Smooth muscle cell (in vitro differentiated cells): ENCODE measurements around the gene DNAH10. TPM values are rescaled to one million over a fixed set of nuclear protein-coding genes. Genes with fewer than 3 reads are reported as not detected.

Experiments
- DNase-seq: peaks from one replicate; lab custom pipeline; 2025; ENCODE audit not compliant: unreplicated experiment; lab: John Stamatoyannopoulos, UW
- H2AFZ ChIP-seq: fragments of 200-600 bp; sonication (generic); 2 replicates; pipeline ENCODE4 v1.6.0; 2016; ENCODE audit warnings: antibody characterized with exemption, low read depth, mild to moderate bottlenecking
- H3F3A ChIP-seq: fragments of 200-600 bp; sonication (generic); 2 replicates; pipeline ENCODE4 v1.6.0; 2017; ENCODE audit warnings: antibody characterized with exemption, low read depth
- H3K27ac ChIP-seq: fragments of 200-600 bp; sonication (generic); 2 replicates; pipeline ENCODE4 v1.5.1; 2016; ENCODE audit warnings: low read depth, mild to moderate bottlenecking
- H3K27me3 ChIP-seq: fragments of 200-600 bp; sonication (generic); 2 replicates; pipeline ENCODE4 v1.6.1; 2016; ENCODE audit warnings: low read depth, mild to moderate bottlenecking
- H3K36me3 ChIP-seq: fragments of 200-600 bp; sonication (generic); 2 replicates; pipeline ENCODE4 v1.5.1; 2016; ENCODE audit warnings: low read depth
- H3K4me1 ChIP-seq: fragments of 200-600 bp; sonication (generic); 2 replicates; pipeline ENCODE4 v1.5.1; 2016; ENCODE audit warnings: low read depth
- H3K4me2 ChIP-seq: fragments of 200-600 bp; sonication (generic); 2 replicates; pipeline ENCODE4 v1.6.0; 2016; ENCODE audit warnings: mild to moderate bottlenecking
- H3K4me3 ChIP-seq: fragments of 200-600 bp; sonication (generic); 2 replicates; pipeline ENCODE4 v1.5.1; 2016; ENCODE audit warnings: mild to moderate bottlenecking
- H3K79me2 ChIP-seq: fragments of 200-600 bp; sonication (generic); 2 replicates; pipeline ENCODE4 v1.6.0; 2016; ENCODE audit warnings: low read depth, mild to moderate bottlenecking
- H3K9ac ChIP-seq: fragments of 200-600 bp; sonication (generic); 2 replicates; pipeline ENCODE4 v1.6.0; 2016; ENCODE audit warnings: low read depth
- H3K9me3 ChIP-seq: fragments of 200-600 bp; sonication (generic); replicated peaks from 2 replicates; pipeline ENCODE4 v1.5.1; 2016; ENCODE audit warnings: low read depth
- H4K20me1 ChIP-seq: fragments of 200-600 bp; sonication (generic); 2 replicates; pipeline ENCODE4 v1.6.0; 2016; ENCODE audit warnings: low read depth
- CTCF ChIP-seq: fragments of 200-600 bp; sonication (generic); IDR thresholded peaks from 2 replicates; pipeline ENCODE4 v1.5.1; 2017; ENCODE audit warnings: borderline replicate concordance, mild to moderate bottlenecking, antibody characterized with exemption; ENCODE audit not compliant: insufficient read depth, poor library complexity, severe bottlenecking
- WGBS: methylation state at CpG from one replicate; pipeline ENCODE4 v1.1.7; 2016; ENCODE audit warnings: low lambda C conversion rate; 5-methylcytosine and 5-hydroxymethylcytosine counted together
- polyA plus RNA-seq: library from polyadenylated mRNA; unstranded; fragments of >200 nt; fragmentation: Nextera tagmentation; extraction: Ambion mirVana; gene quantifications from 2 replicates; pipeline ENCODE4 v1.2.1, GENCODE V29; 2016
- total RNA-seq: library from RNA; depleted of rRNA; stranded (reverse); fragments of >200 nt; gene quantifications from 2 replicates; pipeline ENCODE4 v1.2.3, GENCODE V29; 2014

The DNAH10 gene
- total and polyA plus RNA-seq, 2 experiments from 2014 or later = 1.5 to 2.2 TPM

GRCh38 chr12:123801573-123802178 lies 39.6 kb downstream of the DNAH10 start:
- 63% methylated on average over 8 of the region's 8 CpGs for WGBS
- H3K9me3 ChIP-seq = no peaks in the 10 kb centered on the region
- no peaks in the 10 kb centered on the region for H3F3A ChIP-seq
- H3K36me3 ChIP-seq = no peaks in the 10 kb centered on the region
- no peak overlapping the region for H2AFZ ChIP-seq
- no peaks in the 10 kb centered on the region for H3K4me1 ChIP-seq
- H3K79me2 ChIP-seq = no peaks in the 10 kb centered on the region
- H3K27ac ChIP-seq = no peak overlapping the region
- DNase-seq = no peak
- no peaks in the 10 kb centered on the region for H3K27me3 ChIP-seq
- no peak overlapping the region for H3K4me3 ChIP-seq
- no peak overlapping the region for H3K4me2 ChIP-seq
- no peak overlapping the region for H3K9ac ChIP-seq
- peak; percentile 58 for TF ChIP-seq CTCF
- no peaks in the 10 kb centered on the region for H4K20me1 ChIP-seq

- TF ChIP-seq CTCF = no peak
- no peaks in the 10 kb centered on the region for H3K79me2 ChIP-seq
- 96% methylated on average over 8 of the region's 8 CpGs for WGBS
- no peak for DNase-seq
- H3K4me3 ChIP-seq = no peak overlapping the region
- no peaks in the 10 kb centered on the region for H3K4me1 ChIP-seq
- no peak overlapping the region for H2AFZ ChIP-seq
- no peaks in the 10 kb centered on the region for H3K9me3 ChIP-seq
- H3F3A ChIP-seq = no peaks in the 10 kb centered on the region
- no peaks in the 10 kb centered on the region for H4K20me1 ChIP-seq
- H3K27me3 ChIP-seq = no peaks in the 10 kb centered on the region
- no peaks in the 10 kb centered on the region for H3K36me3 ChIP-seq
- no peak overlapping the region for H3K4me2 ChIP-seq
- no peak overlapping the region for H3K9ac ChIP-seq
- no peak overlapping the region for H3K27ac ChIP-seq
These were observed 43.1 kb downstream of the DNAH10 start for GRCh38 chr12:123805173-123805572.

- Histone ChIP-seq H3K36me3 (no peaks in the 10 kb centered on the region), H3K4me1 (no peaks in the 10 kb centered on the region), H3K27ac (no peak overlapping the region), H3F3A (no peaks in the 10 kb centered on the region), H3K9ac (no peak overlapping the region), H4K20me1 (no peaks in the 10 kb centered on the region), H3K4me2 (no peak overlapping the region), H3K79me2 (no peaks in the 10 kb centered on the region), H2AFZ (no peak overlapping the region), H3K27me3 (no peaks in the 10 kb centered on the region), H3K9me3 (no peaks in the 10 kb centered on the region), H3K4me3 (no peak overlapping the region)
- WGBS = 93% methylated on average over 4 of the region's 4 CpGs
- no peak for DNase-seq
- TF ChIP-seq CTCF = no peak
These were observed 44.9 kb downstream of the DNAH10 start for GRCh38 chr12:123807002-123807401.

GRCh38 chr12:123807670-123808069 lies 45.6 kb downstream of the DNAH10 start:
- Histone ChIP-seq H3K27ac (no peak overlapping the region), H4K20me1 (no peaks in the 10 kb centered on the region), H3K4me1 (no peaks in the 10 kb centered on the region), H3K4me2 (no peak overlapping the region), H3F3A (no peaks in the 10 kb centered on the region), H2AFZ (no peak overlapping the region), H3K4me3 (no peak overlapping the region), H3K27me3 (no peaks in the 10 kb centered on the region), H3K79me2 (no peaks in the 10 kb centered on the region), H3K9me3 (no peaks in the 10 kb centered on the region), H3K36me3 (no peaks in the 10 kb centered on the region), H3K9ac (no peak overlapping the region)
- no peak for DNase-seq
- 14% methylated on average over 1 of the region's 2 CpGs for WGBS
- no peak for TF ChIP-seq CTCF
